Glomerular endothelial cell (primary cell): ENCODE measurements around the gene ATP2C1. TPM values are rescaled to one million over a fixed set of nuclear protein-coding genes. Genes with fewer than 3 reads are reported as not detected.

Source experiments
- DNase-seq: peaks from one replicate; pipeline ENCODE4 v3.0.0-alpha.2; 2011; ENCODE audit warnings: low read depth, low spot score; ENCODE audit errors: extremely low read depth
- total RNA-seq: library from RNA; depleted of rRNA; stranded (reverse); fragments of >200 nt; gene quantifications from 2 replicates; pipeline ENCODE4 v1.2.3, GENCODE V29; 2015

The ATP2C1 gene
- total RNA-seq, 1 donor from 2014 or later = 84.8 TPM

GRCh38 chr3:130975251-130975650 lies 81.4 kb downstream of the ATP2C1 start:
- DNase-seq = no peak

- DNase-seq = no peak
Measured at GRCh38 chr3:130976706-130977105, 82.8 kb downstream of the ATP2C1 start.

- DNase-seq = no peak
Measured at GRCh38 chr3:130979117-130979516, 85.2 kb downstream of the ATP2C1 start.

GRCh38 chr3:130981469-130981868 lies 87.6 kb downstream of the ATP2C1 start:
- DNase-seq = no peak

- no peak for DNase-seq
Measured at GRCh38 chr3:130990282-130990681, 96.4 kb downstream of the ATP2C1 start.

- DNase-seq = no peak
Measured at GRCh38 chr3:130991126-130991525, 97.2 kb downstream of the ATP2C1 start.

- DNase-seq = no peak
Measured at GRCh38 chr3:130992344-130992743, 98.5 kb downstream of the ATP2C1 start.

GRCh38 chr3:130997289-130997688 lies 103.4 kb downstream of the ATP2C1 start:
- no peak for DNase-seq

GRCh38 chr3:131001071-131001470 lies 107.2 kb downstream of the ATP2C1 start:
- no peak for DNase-seq

GRCh38 chr3:131004603-131005002 lies 110.7 kb downstream of the ATP2C1 start:
- no peak for DNase-seq

- DNase-seq = no peak
Measured at GRCh38 chr3:131007256-131007655, 113.4 kb downstream of the ATP2C1 start.

- no peak for DNase-seq
Measured at GRCh38 chr3:131007782-131008181, 113.9 kb downstream of the ATP2C1 start.

- no peak for DNase-seq
Measured at GRCh38 chr3:131008326-131008725, 114.4 kb downstream of the ATP2C1 start.

- DNase-seq = no peak
Measured at GRCh38 chr3:131009698-131010097, 115.8 kb downstream of the ATP2C1 start.

- DNase-seq = no peak
Measured at GRCh38 chr3:131018970-131019369, 125.1 kb downstream of the ATP2C1 start.

- no peak for DNase-seq
Measured at GRCh38 chr3:131020122-131020693, 126.3 kb downstream of the ATP2C1 start.

GRCh38 chr3:131025539-131025938 lies 131.7 kb downstream of the ATP2C1 start:
- DNase-seq = no peak

GRCh38 chr3:131026321-131027151 lies 132.7 kb downstream of the ATP2C1 start, which contains the start of the genes ASTE1 and NEK11:
TSS of gene ASTE1 (minus strand) at chr3:131026825. CDS start at chr3:131025306, 1,519 bp downstream.
TSS of gene NEK11 (plus strand) at chr3:131026877. CDS start at chr3:131029709, 2,832 bp downstream.
- DNase-seq = peak; percentile 31

- DNase-seq = no peak
Measured at GRCh38 chr3:131028844-131029243, 135.0 kb downstream of the ATP2C1 start.

GRCh38 chr3:131031660-131032059 lies 137.8 kb downstream of the ATP2C1 start:
- no peak for DNase-seq

GRCh38 chr3:131033480-131034080 lies 139.7 kb downstream of the ATP2C1 start:
- DNase-seq = peak; percentile 44
